Ovary (tissue), 9 donors: ENCODE measurements around the gene HIP1. TPM values are rescaled to one million over a fixed set of nuclear protein-coding genes. Genes with fewer than 3 reads are reported as not detected.

ENCODE experiments used
- DNase-seq, 5 donors: peaks; one replicate each; pipeline ENCODE4 v3.0.0-alpha.2; 2019 to 2020
- H3K27ac ChIP-seq, 2 donors: fragments of 200-600 bp; one replicate each; pipeline versions ENCODE4 v1.5.1 to v1.8.0; 2019 to 2022
- H3K27me3 ChIP-seq: fragments of 200-600 bp; one replicate; pipeline ENCODE4 v1.8.0; 2022
- H3K36me3 ChIP-seq: fragments of 200-600 bp; sonication (generic); one replicate; pipeline ENCODE4 v1.5.1; 2019
- H3K4me1 ChIP-seq: one replicate; pipeline ENCODE4 v1.8.1; 2013; ENCODE audit warnings: mild to moderate bottlenecking, moderate library complexity; ENCODE audit not compliant: insufficient read depth
- H3K4me3 ChIP-seq: fragments of 200-600 bp; sonication (generic); one replicate; pipeline ENCODE4 v1.5.1; 2017
- H3K9me3 ChIP-seq, 2 donors: fragments of 200-600 bp in 1 of 2; sonication (generic) in 1 of 2; one replicate each; pipeline versions ENCODE4 v1.5.1 to v1.8.1; 2013 to 2019; ENCODE audit warnings: mild to moderate bottlenecking in 1 of 2, moderate library complexity in 1 of 2
- EP300 ChIP-seq: sonication (generic); formaldehyde crosslinking; IDR thresholded peaks from one replicate; pipeline ENCODE4 v1.6.1; 2017; ENCODE audit warnings: antibody characterized with exemption
- POLR2A ChIP-seq: fragments of 450-650 bp; IDR thresholded peaks from one replicate; pipeline ENCODE4 v1.6.1; 2017; ENCODE audit warnings: antibody characterized with exemption, mild to moderate bottlenecking, moderate library complexity
- WGBS, 3 donors: extraction: QIAGEN DNeasy Blood & Tissue Kit in 1 of 3; methylation state at CpG; one replicate each; pipeline versions ENCODE4 v1.1.5 to v1.1.7; 2013 to 2017; 5-methylcytosine and 5-hydroxymethylcytosine counted together
- intact Hi-C, 4 donors: fragments of 100-400 bp; cut with DNase I; formaldehyde crosslinking; loops; one replicate each; pipeline versions ENCODE4 v1.11.0 to v1.15.1; 2022 to 2023
- polyA plus RNA-seq, 2 donors: library from polyadenylated mRNA; stranded (reverse); fragments of 200-250 nt in 1 of 2; fragments of 350-450 nt in 1 of 2; fragmentation: Illumina TruSeq in 1 of 2; extraction: RNeasy Lipid Tissue Mini Kit (QIAGEN cat#74804) in 1 of 2; gene quantifications; one replicate each; pipeline ENCODE4 v1.2.3, GENCODE V29; 2013 to 2014
- total RNA-seq, 7 donors: library from RNA; depleted of rRNA in 2 of 7; stranded (reverse); fragments of >200 nt in 2 of 7; fragmentation: NEBNext Ultra II Directional in 3 of 7; extraction: Animal tissue kit (Norgen Biotek cat#: 25700) in 3 of 7; gene quantifications; one replicate each; pipeline versions ENCODE4 v1.1.0 to v1.2.4, GENCODE V29; 2016 to 2023
- TF ChIP-seq, protein P1 (sequence below), 3 donors: fragments of 450-650 bp in 2 of 3; fragments of 200-600 bp in 1 of 3; IDR thresholded peaks; one replicate each; pipeline versions ENCODE4 v1.5.1 to v1.8.0; 2016 to 2022; ENCODE audit warnings: antibody characterized with exemption in 3 of 3, mild to moderate bottlenecking in 1 of 3
- donor health status: DM: no; HTN: no; CAD: no; lungs with moderate emphysema.
- donor health status: DM: no; HTN: no; CAD: no.
- donor health status: Bipolar disorder and iron deficiency.
- donor health status: DM: yes; HTN: yes; CAD: no.
- donor health status: DM: no; HTN: no; CAD: no.
- donor health status: DM: yes; HTN: yes; CAD: no.

Gene HIP1
- total and polyA plus RNA-seq, 9 donors = 9.4 to 31.4 (median 16.8) TPM

DNA sequence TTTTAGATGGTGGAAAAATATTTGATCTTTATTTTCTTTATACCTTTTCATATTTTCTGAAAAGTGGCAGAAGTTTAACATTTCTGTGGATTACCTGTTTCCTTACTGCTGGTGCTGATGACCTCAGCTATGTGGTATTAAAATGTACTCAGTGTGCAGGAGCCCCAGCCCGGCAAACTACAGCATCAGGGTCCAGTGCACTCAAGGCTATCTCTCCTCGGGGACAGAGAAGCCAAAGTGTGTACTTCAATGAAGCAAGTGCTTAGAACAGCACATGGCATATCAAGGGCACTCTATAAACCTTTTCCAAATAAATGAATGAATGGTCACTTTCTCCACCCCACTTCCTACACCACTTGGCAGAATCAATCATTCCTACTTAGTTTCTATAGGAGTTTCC is 111.8 kb downstream of the HIP1 start:
- TF ChIP-seq EP300 (no peak), POLR2A (no peak)
- TF ChIP-seq, protein P1, sequence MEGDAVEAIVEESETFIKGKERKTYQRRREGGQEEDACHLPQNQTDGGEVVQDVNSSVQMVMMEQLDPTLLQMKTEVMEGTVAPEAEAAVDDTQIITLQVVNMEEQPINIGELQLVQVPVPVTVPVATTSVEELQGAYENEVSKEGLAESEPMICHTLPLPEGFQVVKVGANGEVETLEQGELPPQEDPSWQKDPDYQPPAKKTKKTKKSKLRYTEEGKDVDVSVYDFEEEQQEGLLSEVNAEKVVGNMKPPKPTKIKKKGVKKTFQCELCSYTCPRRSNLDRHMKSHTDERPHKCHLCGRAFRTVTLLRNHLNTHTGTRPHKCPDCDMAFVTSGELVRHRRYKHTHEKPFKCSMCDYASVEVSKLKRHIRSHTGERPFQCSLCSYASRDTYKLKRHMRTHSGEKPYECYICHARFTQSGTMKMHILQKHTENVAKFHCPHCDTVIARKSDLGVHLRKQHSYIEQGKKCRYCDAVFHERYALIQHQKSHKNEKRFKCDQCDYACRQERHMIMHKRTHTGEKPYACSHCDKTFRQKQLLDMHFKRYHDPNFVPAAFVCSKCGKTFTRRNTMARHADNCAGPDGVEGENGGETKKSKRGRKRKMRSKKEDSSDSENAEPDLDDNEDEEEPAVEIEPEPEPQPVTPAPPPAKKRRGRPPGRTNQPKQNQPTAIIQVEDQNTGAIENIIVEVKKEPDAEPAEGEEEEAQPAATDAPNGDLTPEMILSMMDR (IDR thresholded peaks at IDR 0.05) = no peak
- Histone ChIP-seq H3K4me3 (no peak overlapping the region), H3K4me1 (peaks cover 2% of the 10 kb centered on the region), H3K36me3 (no peaks in the 10 kb centered on the region), H3K9me3 (no peaks in the 10 kb centered on the region), H3K27ac (no peak overlapping the region), H3K27me3 (no peaks in the 10 kb centered on the region)
- DNase-seq = no peak
- intact Hi-C loops = no loop called here
- WGBS, 3 donors = 95 to 98% (median 97%) methylated on average over 2 of the region's 2 CpGs

- intact Hi-C loops = no loop called here
- 96 to 99% (median 99%) methylated on average over 5 of the region's 5 CpGs for WGBS, 3 donors
These were observed 112.9 kb downstream of the HIP1 start for GRCh38 chr7:75625868-75626267.

GRCh38 chr7:75624134-75624832 is 114.5 kb downstream of the HIP1 start:
- Histone ChIP-seq H3K27ac (peak overlapping the region; percentile 45 to 57), H3K9me3 (no peaks in the 10 kb centered on the region), H3K36me3 (no peaks in the 10 kb centered on the region), H3K4me3 (no peak overlapping the region), H3K27me3 (no peaks in the 10 kb centered on the region), H3K4me1 (peaks cover 2% of the 10 kb centered on the region)
- DNase-seq = peak; percentile 37 to 75 (median 57)
- 51 to 60% (median 60%) methylated on average over 13 of the region's 13 CpGs for WGBS, 3 donors
- no peak for TF ChIP-seq POLR2A
- TF ChIP-seq EP300 = no peak
- TF ChIP-seq, protein P1 (IDR thresholded peaks at IDR 0.05) = no peak
- intact Hi-C loops = no loop called here

More at GRCh38 chr7:75625868-75626267, 112.9 kb downstream of the HIP1 start:
- Histone ChIP-seq H3K27me3 (no peaks in the 10 kb centered on the region), H3K27ac (no peak overlapping the region), H3K36me3 (no peaks in the 10 kb centered on the region), H3K4me1 (peaks cover 2% of the 10 kb centered on the region), H3K4me3 (no peak overlapping the region), H3K9me3 (no peaks in the 10 kb centered on the region)
- DNase-seq = no peak
- TF ChIP-seq POLR2A = no peak
- TF ChIP-seq EP300 = no peak
- TF ChIP-seq, protein P1 (IDR thresholded peaks at IDR 0.05) = no peak

DNA sequence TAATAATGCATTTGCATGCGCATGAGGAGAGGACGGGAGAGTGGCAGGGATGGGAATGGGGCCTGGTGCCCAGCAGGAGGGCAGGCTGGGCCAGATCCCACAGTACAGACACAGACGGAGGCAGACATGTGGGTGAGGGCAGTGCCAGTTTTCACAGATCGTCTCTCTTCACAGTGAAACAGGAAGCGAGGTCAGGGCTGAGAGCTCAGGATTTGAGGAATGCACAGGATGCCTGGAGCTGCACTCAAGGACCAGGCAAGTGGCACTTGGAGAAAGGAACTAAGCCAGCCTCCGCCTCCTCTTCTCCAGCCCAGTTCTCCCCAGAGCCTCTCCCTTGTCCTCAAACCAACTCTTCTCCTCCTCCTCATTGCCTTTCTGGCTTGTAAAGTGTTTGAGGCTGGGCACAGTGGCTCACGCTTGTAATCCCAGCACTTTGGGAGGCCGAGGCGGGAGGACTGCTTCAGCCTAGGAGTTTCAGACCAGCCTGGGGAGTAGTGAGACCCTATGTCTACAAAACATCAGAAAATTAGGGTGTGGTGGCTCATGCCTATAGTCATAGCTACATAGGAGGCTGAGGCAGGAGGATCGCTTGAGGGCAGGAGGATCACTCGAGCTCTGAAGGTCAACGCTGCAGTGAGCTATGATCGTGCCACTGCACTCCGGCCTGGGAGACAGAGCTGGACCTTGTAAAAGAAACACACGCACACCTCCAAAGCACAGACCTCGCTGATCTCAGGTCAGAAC is 115.2 kb downstream of the HIP1 start:
- H3K9me3 ChIP-seq = no peaks in the 10 kb centered on the region
- H3K4me1 ChIP-seq = peaks cover 2% of the 10 kb centered on the region
- H3K27ac ChIP-seq = peak overlapping the region in 1 of 2 donors; percentile 57
- no peak for DNase-seq
- TF ChIP-seq EP300 = no peak
- TF ChIP-seq POLR2A = no peak
- TF ChIP-seq, protein P1 (IDR thresholded peaks at IDR 0.05) = no peak
- H3K27me3 ChIP-seq = no peaks in the 10 kb centered on the region
- intact Hi-C loops = no loop called here
- WGBS, 3 donors = 79 to 81% (median 80%) methylated on average over 16 of the region's 16 CpGs
- no peaks in the 10 kb centered on the region for H3K36me3 ChIP-seq
- no peak overlapping the region for H3K4me3 ChIP-seq
